DND-41 (cell line): ENCODE results near the gene MTTP.

Experiments
- ATAC-seq: fragments of 200-7000 bp; cut with Tn5 transposase; 3 replicates; pipeline ENCODE4 v1.9.1; 2021; ENCODE audit warnings: low read depth; ENCODE audit not compliant: insufficient read depth
- DNase-seq: peaks from one replicate; pipeline ENCODE4 v3.0.0-alpha.2; 2020
- H2AFZ ChIP-seq: 2 replicates; pipeline ENCODE4 v1.6.0; 2012; ENCODE audit warnings: low read depth, low read length
- H3K27ac ChIP-seq: 2 replicates; pipeline ENCODE4 v1.5.1; 2012; ENCODE audit warnings: low read length, inconsistent platforms
- H3K27me3 ChIP-seq: fragments of 200-600 bp; sonication (generic); 2 replicates; pipeline ENCODE4 v1.6.0; 2012; ENCODE audit warnings: low read length, mild to moderate bottlenecking, inconsistent platforms; ENCODE audit not compliant: insufficient read depth, poor library complexity
- H3K36me3 ChIP-seq: 2 replicates; pipeline ENCODE4 v1.5.1; 2012; ENCODE audit warnings: low read length, inconsistent platforms; ENCODE audit not compliant: insufficient read depth
- H3K4me1 ChIP-seq: 2 replicates; pipeline ENCODE4 v1.5.1; 2012; ENCODE audit warnings: mild to moderate bottlenecking, low read length; ENCODE audit not compliant: insufficient read depth
- H3K4me2 ChIP-seq: 2 replicates; pipeline ENCODE4 v1.6.0; 2012; ENCODE audit warnings: mild to moderate bottlenecking, moderate library complexity, low read length, inconsistent platforms; ENCODE audit not compliant: insufficient read depth
- H3K4me3 ChIP-seq, 2 experiments: fragments of 200-600 bp in 1 of 2; shearing (Covaris generic) in 1 of 2; 2 replicates each; pipeline ENCODE4 v1.5.1; 2012 to 2016; ENCODE audit warnings: inconsistent platforms in 2 of 2, low read length in 2 of 2, mild to moderate bottlenecking in 2 of 2, low read depth in 1 of 2, moderate library complexity in 1 of 2
- H3K79me2 ChIP-seq: 2 replicates; pipeline ENCODE4 v1.6.0; 2012; ENCODE audit warnings: low read length, inconsistent platforms; ENCODE audit not compliant: insufficient read depth
- H3K9ac ChIP-seq: 2 replicates; pipeline ENCODE4 v1.6.0; 2012; ENCODE audit warnings: low read depth, mild to moderate bottlenecking, inconsistent platforms, low read length, moderate library complexity
- H3K9me3 ChIP-seq: 2 replicates; pipeline ENCODE4 v1.5.1; 2012; ENCODE audit warnings: low read length, moderate library complexity, mild to moderate bottlenecking, inconsistent platforms; ENCODE audit not compliant: insufficient read depth, severe bottlenecking
- H4K20me1 ChIP-seq: 2 replicates; pipeline ENCODE4 v1.6.0; 2012; ENCODE audit warnings: low read length; ENCODE audit not compliant: insufficient read depth
- CTCF ChIP-seq: IDR thresholded peaks from 2 replicates; pipeline ENCODE4 v1.5.1; 2012; ENCODE audit warnings: borderline replicate concordance, low read length, moderate library complexity, mild to moderate bottlenecking; ENCODE audit not compliant: poor library complexity, severe bottlenecking; ENCODE audit errors: extremely low read depth
- EZH2 ChIP-seq: IDR thresholded peaks from 3 replicates; pipeline ENCODE4 v1.6.1; 2012; ENCODE audit warnings: borderline replicate concordance, low read depth, mild to moderate bottlenecking, moderate library complexity, low read length, inconsistent platforms; ENCODE audit not compliant: severe bottlenecking

MTTP gene

GRCh38 chr4:99640676-99641075 is 66.1 kb downstream of the MTTP start:
- no peak overlapping the region for H2AFZ ChIP-seq

GRCh38 chr4:99642725-99643489 is 68.3 kb downstream of the MTTP start:
- TF ChIP-seq EZH2 (no peak), CTCF (no peak)
- no peak overlapping the region for H3K4me3 ChIP-seq
- no peak overlapping the region for H2AFZ ChIP-seq
- H3K9me3 ChIP-seq: no peaks in the 10 kb centered on the region
- no peak overlapping the region for H3K4me2 ChIP-seq
- H3K4me1 ChIP-seq: no peaks in the 10 kb centered on the region
- H3K79me2 ChIP-seq: no peaks in the 10 kb centered on the region
- no peaks in the 10 kb centered on the region for H4K20me1 ChIP-seq
- no peaks in the 10 kb centered on the region for H3K36me3 ChIP-seq
- no peak overlapping the region for H3K27ac ChIP-seq
- H3K9ac ChIP-seq: no peak overlapping the region
- no peaks in the 10 kb centered on the region for H3K27me3 ChIP-seq
- DNase-seq (no peak), ATAC-seq (no peak)

More at GRCh38 chr4:99640676-99641075, 66.1 kb downstream of the MTTP start:
- no peak overlapping the region for H3K4me2 ChIP-seq
- H3K79me2 ChIP-seq: no peaks in the 10 kb centered on the region
- H4K20me1 ChIP-seq: no peaks in the 10 kb centered on the region
- no peaks in the 10 kb centered on the region for H3K9me3 ChIP-seq
- no peaks in the 10 kb centered on the region for H3K27me3 ChIP-seq
- no peak for ATAC-seq
- no peak overlapping the region for H3K4me3 ChIP-seq
- H3K36me3 ChIP-seq: no peaks in the 10 kb centered on the region
- H3K4me1 ChIP-seq: no peaks in the 10 kb centered on the region
- DNase-seq: no peak
- TF ChIP-seq EZH2 (no peak), CTCF (no peak)
- no peak overlapping the region for H3K27ac ChIP-seq
- no peak overlapping the region for H3K9ac ChIP-seq

- Histone ChIP-seq H3K79me2 (no peaks in the 10 kb centered on the region), H3K9ac (no peak overlapping the region), H3K36me3 (no peaks in the 10 kb centered on the region), H3K9me3 (no peaks in the 10 kb centered on the region), H3K27me3 (no peaks in the 10 kb centered on the region), H2AFZ (no peak overlapping the region), H4K20me1 (no peaks in the 10 kb centered on the region), H3K4me3 (no peak overlapping the region), H3K4me1 (no peaks in the 10 kb centered on the region), H3K4me2 (no peak overlapping the region), H3K27ac (no peak overlapping the region)
- TF ChIP-seq EZH2: no peak
- no peak for TF ChIP-seq CTCF
- DNase-seq: no peak
- ATAC-seq: no peak
These were observed 69.8 kb downstream of the MTTP start for GRCh38 chr4:99644453-99644852.

DNA sequence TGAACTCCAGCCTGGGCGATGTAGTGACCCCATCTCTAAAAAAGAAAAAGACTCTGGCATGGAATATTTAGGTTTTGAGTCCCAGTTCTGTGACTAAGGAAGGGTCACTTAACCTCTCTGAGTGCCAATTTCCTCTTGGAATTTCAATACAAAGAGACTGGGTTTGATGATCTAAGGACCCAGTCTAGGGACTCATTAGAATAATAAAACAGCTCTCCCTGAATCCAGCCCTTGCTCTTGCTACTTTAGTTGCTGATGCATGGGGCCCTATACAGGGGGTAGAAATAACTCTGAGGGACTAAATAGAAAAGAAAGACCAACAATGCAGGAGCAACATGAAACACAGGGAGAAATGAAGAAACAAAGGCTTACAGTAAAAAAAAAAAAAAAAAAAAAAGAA is 70.4 kb downstream of the MTTP start:
- Histone ChIP-seq H2AFZ (no peak overlapping the region), H4K20me1 (no peaks in the 10 kb centered on the region), H3K27me3 (no peaks in the 10 kb centered on the region), H3K9me3 (no peaks in the 10 kb centered on the region), H3K79me2 (no peaks in the 10 kb centered on the region), H3K36me3 (no peaks in the 10 kb centered on the region), H3K27ac (no peak overlapping the region), H3K4me3 (no peak overlapping the region), H3K9ac (no peak overlapping the region), H3K4me2 (no peak overlapping the region), H3K4me1 (no peaks in the 10 kb centered on the region)
- DNase-seq (no peak), ATAC-seq (no peak)
- no peak for TF ChIP-seq EZH2
- TF ChIP-seq CTCF: no peak
